GM12874 (cell line): Measurements from ENCODE around the gene LMF1.

ENCODE experiments used
- TF ChIP-seq, protein P1 (sequence below): IDR thresholded peaks from 2 replicates; pipeline ENCODE4 v1.5.1; 2011; ENCODE audit warnings: low read depth, mild to moderate bottlenecking, control low read depth, low read length, moderate library complexity; ENCODE audit not compliant: insufficient read depth

The LMF1 gene

DNA sequence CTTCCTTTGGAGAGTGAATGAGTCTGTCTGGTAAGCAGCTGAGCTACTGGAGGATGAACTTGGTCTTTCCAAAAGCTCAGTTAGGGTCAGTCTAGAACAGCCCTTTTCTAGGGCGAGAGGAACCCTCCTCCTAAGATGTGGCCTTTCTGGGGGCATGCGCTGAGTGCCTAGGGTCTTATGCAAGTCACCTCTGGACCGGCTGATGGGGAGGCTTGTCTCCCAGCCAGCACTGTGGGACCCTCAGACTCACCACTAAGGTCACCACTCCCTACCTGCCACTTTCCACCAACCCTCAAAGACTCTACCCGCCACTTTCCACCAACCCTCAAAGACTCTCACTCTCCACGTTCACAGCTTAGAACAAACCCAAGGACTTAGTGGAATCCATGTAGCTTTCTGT, 26.8 kb downstream of the LMF1 start:
- TF ChIP-seq, protein P1, sequence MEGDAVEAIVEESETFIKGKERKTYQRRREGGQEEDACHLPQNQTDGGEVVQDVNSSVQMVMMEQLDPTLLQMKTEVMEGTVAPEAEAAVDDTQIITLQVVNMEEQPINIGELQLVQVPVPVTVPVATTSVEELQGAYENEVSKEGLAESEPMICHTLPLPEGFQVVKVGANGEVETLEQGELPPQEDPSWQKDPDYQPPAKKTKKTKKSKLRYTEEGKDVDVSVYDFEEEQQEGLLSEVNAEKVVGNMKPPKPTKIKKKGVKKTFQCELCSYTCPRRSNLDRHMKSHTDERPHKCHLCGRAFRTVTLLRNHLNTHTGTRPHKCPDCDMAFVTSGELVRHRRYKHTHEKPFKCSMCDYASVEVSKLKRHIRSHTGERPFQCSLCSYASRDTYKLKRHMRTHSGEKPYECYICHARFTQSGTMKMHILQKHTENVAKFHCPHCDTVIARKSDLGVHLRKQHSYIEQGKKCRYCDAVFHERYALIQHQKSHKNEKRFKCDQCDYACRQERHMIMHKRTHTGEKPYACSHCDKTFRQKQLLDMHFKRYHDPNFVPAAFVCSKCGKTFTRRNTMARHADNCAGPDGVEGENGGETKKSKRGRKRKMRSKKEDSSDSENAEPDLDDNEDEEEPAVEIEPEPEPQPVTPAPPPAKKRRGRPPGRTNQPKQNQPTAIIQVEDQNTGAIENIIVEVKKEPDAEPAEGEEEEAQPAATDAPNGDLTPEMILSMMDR, result no peak

DNA sequence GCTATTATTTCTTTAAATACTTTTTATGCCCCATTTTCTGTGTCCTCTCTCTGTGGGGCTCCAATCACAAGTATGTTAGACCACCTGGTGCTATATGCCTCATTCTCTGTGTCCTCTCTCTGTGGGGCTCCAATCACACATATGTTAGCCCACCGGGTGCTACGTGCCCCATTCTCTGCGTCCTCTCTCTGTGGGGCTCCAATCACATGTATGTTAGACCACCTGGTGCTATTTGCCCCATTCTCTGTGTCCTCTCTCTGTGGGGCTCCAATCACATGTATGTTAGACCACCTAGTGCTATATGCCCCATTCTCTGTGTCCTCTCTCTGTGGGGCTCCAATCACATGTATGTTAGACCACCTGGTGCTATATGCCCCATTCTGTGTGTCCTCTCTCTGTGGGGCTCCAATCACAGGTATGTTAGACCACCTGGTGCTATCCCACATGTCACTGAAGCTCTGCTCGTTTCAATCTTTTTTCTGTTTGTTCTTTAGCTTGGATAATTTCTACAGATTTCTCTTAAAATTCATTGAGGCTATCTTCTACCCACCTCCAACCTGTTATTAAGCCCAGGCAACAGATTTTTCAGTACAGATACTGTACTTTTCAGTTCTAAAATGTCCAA, 28.2 kb downstream of the LMF1 start:
- TF ChIP-seq, protein P1, result no peak

DNA sequence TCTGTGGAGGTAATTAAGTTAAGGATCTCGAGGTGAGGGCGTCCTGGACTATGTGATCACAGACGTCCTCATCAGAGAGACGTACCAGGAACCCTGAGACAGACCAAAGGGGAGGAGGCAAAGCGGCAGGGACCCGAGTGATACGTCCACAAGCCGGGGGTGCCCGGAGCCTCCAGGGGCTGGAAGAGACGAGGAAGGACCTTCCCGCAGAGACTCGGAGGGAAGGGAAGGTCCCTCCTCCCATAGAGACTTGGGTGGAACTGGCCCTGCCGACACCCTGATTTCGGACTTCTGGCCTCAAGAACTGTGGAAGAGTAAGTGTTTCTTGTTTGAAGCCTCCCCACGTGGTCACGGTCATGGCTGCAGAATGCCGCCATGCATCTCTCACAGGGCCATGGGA, 30.8 kb downstream of the LMF1 start:
- TF ChIP-seq, protein P1, result no peak

DNA sequence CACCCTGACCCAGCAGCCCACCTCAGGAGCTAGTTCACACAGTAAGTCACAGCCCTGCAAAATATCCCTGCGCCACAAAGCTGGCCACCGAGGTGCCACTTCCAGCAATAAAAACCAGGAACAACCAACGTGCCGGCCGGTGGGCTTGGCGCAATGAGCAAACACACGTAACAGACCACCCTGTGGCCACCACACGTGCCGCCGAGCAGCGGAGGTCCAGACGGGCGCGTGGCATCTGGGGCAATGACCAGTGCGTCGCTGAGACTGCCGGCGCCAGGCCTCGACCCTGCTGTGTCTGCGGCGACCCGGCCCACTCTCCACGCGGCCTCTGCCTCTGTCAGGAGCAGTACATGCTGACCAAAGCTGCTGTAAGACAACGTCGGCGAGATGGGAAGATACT, 31.5 kb downstream of the LMF1 start:
- TF ChIP-seq, protein P1, result no peak

DNA sequence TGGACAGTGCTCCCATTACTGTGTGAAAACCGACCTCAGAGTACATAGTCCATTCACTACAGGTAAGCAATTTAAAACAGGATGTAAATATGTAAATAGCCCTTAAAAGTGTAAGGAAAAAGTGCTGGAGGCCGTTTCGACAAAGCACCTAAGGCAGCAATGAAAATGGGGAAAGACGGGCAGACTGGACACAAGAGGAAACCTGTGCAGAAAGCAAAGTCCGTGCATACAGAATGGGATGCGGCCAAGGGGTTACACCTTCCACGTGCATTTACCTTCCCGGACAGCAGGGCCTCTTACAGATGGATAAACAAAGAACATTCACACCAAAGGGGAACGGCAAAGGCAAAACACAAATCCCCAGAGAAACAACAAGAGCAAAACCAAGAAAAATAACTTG, 32.0 kb downstream of the LMF1 start:
- TF ChIP-seq, protein P1, result no peak

DNA sequence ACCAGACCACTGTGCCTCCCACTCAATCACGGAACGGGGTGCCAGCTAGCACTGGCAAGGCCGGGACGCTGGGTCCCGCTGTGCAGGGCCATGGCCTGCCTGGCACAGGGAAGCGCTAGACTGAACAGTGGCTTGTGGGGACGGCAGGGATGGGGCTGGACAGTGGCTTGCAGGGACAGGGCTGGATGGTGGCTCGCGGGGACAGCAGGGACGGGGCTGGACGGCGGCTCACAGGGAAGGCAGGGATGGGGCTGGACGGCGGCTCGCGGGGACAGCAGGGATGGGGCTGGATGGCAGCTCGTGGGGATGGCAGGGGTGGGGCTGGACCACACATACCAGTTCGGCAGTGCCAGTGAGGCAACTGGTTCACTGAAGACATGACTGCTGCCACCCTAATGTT, 32.6 kb downstream of the LMF1 start:
- TF ChIP-seq, protein P1, result no peak

DNA sequence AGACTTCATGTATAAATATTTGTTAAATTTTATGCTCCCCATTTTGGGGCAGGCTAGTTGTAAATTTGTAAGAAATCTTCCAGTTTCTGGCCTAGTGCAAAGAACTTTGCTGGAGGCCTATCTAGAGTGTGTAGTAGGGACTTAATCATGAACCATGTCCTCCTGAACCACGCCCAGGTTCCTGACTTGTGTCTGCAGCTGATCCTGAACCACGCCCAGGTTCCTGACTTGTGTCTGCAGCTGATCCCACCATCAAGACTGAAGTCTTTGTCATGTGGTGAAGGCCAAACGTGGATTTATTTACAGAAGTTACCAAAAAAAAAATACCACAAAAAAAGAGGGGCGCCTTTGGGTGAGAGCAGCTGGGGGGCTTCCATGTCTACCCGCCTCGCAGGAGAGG, 33.1 kb downstream of the LMF1 start:
- TF ChIP-seq, protein P1, result no peak
